DMS53 (cell line): ENCODE results near the gene GRK1.
A peak's percentile ranks its signal among the peaks of the same experiment; 100 is the strongest.

Experiments
- DNase-seq: peaks from one replicate; lab custom pipeline; 2025; lab: John Stamatoyannopoulos, UW

The GRK1 gene

DNA sequence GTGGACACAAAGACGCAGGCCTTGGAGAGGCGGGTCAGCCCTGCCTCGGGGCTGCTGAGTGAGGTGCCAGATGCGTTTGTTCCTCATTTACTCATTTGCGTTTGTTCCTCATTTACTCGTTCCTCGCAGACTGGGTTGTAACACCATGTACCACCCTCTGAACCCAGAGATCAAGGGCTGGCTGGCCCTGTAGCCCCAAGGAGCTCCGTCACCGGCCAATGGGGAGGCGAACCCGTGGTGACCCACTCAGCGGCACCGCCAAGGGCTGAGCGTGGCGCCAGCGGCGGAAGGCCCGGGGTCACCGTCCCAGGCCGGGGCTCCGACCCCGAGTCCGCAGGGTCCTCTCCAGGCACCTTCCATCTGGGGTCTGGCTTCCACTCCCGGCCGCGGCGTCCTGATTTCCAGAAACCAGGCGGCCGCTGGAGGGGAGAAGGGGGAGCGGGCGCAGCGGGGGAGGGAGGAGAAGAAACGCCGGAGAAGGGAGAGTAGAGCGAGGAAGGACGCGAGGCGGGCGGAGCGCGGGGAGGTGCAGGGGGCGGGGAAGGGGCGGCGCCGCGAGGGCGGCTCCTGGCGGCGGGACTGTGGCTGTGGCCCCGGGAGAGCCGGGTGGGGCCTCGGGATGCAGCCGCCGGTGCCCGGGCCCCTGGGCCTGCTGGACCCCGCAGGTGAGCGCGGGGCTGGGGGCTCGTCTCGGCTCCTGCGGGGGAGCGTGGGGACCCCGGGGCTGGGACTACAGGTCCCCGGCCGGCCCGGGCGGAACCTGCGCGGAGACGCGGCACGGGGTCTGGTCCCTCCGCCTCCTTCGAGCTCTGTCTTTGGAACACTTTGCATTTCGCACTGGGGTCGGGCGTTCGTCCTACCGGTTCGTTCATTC, 91.9 kb downstream of the GRK1 start, which contains the start of gene TMEM255B:
TSS of gene TMEM255B (plus strand) at position 576 of the 874 bp plus-strand sequence. CDS start at position 620, 44 bp downstream.
- DNase-seq: peak; percentile 72

DNA sequence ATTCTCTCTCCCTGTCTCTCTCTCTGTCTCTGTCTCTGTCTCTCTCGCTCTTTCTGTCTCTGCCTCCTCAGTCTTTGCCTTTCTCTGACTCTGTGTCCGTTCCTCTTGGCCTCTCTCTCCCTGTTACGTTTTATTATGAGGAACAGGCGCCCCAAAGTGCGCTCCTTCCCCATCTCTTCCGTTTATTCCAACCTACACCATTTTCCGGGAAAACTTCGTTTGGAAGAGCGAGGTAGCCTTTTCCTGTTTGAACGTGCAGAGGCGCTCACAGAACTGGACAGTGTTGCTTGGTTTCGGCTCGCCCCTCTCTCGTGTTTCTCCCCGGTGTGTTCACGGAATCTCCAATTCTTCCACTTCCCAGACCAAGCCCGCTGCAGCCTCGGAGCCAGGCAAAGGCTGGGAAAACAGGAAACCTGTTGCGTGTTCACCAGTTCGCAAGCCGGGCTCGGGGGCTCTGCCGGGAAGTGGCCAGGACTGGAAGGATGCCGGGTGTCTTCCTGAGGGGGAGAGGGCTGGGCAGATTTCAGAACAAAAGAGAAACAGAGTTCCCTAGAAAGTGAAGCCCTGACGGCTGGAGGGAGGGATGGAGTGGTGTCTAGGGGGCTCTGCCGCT, 92.6 kb downstream of the GRK1 start:
- peak; percentile 41 for DNase-seq

DNA sequence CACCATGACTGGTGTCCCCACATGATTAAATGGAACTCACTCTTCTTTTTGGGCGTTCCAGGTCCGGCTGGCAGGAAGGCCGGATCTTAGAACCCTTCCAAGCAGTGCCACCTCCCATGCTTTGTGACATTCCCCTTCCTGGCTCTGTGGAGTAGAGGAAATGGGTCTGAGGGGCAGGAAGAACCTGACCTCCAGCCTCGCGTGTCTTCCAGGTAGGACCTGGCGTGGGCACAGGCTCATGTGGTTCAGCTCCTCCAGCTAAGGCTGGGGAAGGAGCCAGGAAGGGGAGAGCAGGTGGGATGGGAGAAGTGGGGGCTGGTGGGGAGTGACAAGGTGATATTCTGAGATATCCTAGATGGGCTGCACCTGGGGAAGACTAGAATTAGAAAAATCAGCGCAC, 94.1 kb downstream of the GRK1 start:
- DNase-seq: no peak

DNA sequence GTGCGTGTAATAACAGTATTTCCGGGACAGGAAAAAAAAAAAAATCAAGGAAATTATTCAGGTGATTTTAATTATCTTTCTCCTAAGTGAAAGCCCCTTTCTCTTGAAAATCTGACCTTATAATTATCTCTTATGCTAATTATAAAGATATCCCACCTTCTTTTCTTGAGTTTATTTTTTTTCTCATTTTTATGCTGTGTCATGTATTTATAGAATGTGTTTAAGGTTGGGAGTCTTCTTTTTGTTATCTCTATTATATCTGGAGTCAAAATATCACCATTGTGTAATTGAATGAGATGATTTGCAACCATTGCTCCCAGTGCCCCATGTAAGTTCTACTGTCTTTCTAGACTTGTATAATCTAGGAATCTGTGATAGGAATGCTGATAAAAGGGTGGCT, 95.1 kb downstream of the GRK1 start:
- DNase-seq: no peak

DNA sequence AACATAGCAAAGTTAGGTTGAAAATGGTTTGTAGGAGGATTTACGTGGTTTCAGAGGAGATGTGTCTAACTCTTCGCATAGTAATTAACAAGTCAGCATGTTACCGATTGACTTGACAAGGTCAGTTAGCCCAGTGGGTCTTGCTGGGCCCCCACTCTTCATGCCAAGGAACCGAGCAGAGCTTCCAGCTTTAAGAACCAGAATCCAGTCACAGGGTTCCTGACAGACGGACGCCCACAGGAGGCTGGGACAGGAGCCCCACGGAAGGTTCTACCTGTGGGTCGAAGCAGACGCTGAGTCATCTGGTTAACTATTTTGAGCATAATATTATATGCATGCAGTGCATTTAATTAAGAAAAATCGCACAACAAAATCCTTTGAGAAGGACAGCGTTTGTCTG, 95.5 kb downstream of the GRK1 start:
- no peak for DNase-seq

DNA sequence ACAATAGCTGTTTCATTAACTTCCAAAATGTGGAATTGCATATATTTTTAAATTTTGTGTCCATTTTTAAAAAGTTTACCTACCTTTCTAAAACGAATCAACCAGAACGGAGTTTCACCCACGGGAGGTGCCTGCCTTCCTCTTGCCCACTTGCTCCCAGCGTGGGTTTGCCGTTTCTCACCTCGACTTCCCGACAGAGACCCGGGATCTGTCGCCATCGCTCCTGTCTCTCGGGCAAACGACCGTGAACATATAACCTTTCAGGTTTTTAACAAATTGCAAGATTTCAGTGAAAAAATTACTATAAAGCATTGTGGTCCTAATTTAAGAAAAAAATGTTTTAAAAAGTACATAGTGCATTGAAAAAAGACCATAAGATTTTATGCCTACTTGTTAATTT, 96.2 kb downstream of the GRK1 start:
- no peak for DNase-seq

DNA sequence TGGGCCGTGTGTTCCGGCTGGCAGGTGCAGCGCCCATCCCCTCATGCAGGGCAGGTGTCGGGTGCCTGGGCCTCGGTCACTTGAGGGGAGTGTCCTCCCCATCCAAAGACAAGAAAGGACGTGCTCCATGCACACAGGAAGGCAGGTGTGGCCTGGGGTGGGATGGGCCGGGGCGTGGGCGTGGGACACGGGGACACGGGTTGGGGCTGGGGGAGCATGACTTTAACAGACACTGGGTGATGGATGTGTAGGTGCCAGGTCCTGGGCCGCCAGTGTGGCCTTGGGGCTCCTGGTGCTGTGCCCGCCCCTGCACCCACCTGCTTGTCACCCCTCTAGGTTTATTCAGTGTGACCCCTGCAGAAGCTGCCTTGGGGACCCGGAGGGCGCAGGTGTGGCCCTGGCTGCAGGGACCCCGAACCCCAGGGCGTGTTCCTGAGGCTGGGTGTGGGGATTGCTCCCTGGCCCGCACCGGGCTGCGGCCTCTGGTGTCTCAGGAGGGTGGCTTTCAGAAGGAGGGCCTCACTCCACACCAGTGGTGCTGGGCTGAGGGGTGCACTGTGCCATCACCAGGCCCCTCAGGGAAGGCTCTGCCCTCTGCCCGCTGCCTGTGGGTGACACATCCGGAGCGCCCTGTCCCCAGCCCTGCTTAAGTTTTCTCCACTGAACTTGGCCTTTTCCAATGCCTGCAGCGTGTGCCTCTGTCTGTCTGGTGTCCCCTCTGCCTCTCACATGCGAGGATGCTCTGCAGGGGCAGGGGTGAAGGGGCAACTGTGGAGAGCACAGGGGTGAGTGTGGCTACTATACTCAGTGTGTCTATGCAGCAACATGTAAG, 97.2 kb downstream of the GRK1 start:
- no peak for DNase-seq

DNA sequence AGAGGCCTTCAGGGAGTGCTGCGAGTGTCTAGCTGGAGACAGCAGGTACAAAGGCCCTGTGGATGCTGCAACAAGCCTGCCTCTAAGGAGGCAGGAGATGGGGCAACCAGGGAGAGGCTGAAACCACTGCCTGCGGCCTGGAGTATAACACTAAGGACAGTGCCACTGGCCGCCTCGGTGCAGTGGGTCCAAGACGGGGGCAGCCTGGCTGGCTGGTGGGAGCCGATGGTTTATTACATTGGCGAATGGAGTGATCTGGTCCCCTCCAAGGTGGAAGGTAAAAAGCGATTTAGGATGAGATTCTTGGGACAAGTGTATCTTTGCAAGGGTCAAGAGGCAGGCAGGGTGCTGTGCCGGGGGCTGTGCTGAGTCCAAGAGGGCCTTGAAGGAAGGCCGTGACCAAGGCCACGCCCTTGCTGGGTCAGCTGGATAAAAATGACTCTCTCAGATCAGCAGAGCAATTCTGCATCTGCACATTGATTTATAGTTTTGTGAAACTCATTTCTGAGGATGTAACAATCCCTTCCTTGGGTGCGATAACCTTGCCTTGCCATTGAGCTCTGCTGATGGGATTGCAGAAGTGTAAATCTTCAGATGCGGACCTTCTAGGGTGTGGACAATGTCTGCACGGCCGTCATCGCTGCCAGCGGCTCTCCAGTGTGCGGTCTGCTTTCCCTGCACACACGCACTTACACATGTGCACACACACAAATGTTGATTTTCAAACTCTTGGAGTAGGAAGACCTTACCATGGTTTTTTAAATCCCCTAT, 98.0 kb downstream of the GRK1 start:
- no peak for DNase-seq

DNA sequence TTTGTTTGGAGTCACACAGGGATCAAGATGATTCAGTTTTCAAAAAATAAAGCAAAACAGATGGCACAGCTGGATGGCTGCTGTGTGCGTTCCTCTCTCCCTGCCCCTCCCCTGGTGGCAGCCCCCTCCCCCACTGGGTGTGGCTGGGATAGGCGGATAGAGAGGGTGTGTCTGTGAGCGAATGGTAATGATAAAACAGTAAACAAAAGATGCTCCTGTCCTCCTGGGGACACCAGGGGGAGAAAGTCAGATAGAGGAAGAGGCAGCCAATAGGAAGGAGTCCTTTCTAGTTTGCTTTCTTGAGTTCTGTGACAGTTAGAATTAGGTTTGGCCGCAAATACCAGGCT, 98.5 kb downstream of the GRK1 start:
- no peak for DNase-seq

DNA sequence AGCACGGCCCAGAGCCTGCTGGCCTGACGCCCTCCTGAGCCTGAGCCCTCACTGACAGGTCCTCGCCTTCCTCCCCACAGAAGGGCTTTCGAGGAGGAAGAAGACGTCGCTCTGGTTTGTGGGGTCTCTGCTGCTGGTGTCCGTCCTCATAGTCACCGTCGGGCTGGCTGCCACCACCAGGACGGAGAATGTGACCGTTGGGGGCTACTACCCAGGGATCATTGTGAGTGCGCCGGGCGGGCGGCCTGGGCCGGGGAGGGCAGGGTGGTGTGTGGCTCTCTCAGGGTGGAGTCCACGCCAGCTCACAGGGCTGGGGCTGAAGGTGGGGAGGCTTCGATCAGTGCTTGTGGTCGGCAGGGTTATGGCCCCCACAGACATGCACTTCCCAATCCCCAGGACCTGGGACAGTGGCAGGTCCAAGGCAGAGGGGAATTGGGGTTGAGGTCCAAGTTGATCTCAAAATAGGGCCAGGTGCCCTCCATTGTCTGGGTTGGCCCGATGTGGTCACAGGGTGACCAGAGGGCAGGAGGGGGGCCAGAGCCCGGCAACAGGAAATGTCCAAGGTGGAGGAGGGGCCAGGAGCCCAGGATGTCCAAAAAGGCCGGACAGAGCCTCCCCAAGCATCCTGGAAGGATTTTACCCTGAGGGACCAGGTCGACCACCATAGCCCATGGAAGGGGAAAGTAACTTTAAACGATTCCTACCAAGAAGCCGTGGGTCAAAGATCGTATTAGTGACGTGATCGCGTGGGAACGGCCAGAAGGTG, 99.2 kb downstream of the GRK1 start:
- no peak for DNase-seq

DNA sequence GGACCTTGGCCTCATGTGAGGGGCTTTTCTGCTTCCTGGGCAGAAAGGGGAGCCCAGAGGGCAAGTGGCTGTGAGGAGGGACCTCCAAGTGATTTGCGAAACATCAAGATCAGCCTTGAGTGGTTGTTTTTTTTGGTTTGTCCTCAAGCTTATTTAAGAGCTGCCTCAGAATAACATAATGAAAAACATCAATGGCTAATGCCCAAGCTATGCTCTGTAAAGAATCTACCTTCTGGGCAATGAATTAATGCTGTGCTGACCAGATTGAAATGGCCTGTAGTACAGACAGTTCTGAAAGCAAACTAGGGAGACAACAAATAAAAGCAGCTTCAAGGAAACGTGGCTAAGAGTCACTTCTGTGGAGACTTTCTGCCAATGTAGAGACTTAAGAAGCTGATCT, 100.3 kb downstream of the GRK1 start:
- no peak for DNase-seq

DNA sequence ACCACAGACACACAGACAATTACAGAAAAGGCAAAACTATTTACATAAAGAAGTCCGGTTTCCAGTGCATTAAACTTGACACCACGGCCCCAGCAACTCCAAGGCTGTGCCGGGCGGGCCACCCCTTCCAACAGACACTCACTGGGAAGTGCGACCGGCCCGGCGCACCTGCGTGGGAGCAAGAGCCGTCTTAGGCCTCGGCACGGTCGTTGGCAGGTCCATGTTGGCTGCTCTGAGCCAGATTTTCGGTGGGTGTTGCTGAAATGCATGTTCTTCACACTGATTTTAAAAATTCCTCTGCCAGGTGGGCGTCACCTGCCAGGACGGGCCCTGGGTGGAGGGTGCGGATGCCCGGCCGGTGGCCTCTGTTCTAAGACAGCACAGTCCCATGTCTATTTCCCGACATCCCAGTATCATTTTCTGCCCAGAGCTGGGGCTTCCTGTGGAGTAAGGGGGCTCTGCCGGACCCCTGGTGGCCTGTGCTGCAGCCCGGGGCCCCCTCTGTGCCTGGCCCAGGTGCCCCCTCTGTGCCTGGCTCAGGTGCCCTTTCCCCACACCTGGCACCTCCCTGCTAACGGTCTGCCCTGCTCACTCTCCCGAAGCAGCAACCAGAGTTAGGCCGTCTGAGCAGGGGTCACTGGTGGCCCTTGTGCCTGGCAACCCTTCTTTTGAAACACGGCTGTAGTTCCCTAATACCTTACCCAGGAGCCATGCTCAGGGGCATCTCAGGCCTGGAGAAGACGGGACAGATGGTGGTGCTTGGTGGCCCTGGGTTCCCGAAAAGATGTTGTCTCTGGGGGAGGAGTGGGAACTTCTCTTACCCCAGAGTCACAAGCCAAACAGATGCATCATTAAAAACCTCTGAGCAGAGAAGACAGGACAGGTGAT, 101.2 kb downstream of the GRK1 start:
- no peak for DNase-seq

DNA sequence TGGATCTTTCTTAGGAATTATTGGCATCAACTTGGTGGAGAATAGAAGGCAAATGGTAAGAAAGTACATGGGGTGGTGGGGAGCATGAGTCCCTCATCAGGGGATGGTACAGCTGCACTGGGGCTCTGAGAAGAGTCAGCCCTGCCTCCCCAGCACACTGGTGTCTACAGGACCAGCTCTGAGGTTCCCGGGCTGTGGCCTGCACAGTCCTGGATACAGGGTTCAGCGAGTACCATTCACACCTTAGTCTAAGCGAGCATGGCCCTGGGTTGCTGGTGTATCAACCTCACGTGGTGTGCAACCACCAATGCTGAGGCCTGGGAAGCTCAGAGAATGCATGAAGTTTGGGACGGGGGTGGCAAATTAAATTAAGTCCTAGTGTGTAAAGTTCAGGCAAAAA, 102.1 kb downstream of the GRK1 start:
- DNase-seq: no peak

DNA sequence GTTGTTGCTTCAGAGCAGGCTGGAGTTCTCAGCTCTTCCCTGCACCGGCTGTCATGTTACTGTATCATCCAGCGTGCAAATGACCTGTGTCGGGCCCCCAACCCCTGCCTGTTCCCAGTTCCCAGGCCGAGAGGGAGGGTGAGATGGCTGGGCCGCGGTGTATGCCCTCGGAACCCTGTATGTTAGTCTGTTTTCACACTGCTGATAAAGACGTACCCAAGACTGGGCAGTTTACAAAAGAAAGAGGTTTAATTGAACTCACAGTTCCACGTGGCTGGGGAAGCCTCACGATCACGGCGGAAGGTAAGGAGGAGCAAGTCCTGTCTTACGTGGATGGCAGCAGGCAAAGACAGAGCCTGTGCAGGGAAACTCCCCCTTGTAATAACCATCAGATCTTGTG, 102.9 kb downstream of the GRK1 start:
- DNase-seq: no peak

DNA sequence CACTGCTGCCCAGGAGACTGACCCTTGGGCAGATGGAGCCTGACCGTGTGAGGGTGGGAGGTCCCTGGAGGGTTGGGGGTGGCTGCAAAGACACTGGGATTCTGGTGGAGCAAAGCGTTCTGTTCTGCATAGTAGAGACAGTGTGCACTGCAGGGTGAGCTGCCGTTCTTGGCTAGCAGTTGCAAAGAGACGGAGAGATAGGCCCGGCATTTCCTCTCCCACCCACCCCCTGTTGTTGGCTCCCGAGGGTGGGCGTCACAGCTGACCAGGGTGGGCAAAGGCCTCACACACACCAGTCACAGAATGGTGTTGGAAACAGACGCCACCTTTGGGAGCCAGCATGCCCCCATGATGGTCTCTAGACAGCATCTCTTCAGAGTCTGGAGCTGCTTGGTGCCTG, 103.4 kb downstream of the GRK1 start:
- DNase-seq: no peak

DNA sequence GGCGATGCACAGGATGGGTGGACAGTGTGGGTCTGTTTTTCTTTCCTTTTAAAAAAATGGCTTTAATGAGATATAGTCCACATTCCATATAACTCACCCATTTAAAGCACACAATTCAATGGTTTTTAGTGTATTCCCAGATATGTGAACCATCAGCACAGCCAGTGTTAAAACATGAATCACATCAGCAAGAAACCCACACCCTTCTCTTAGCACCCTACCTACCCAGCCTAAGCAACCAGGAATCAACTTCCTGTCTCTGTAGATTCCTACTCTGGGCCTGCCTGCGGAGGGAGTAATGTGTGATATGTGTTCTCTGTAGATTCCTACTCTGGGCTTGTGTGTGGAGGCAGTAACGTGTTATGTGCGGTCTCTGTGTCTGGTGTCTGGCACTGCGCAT, 103.9 kb downstream of the GRK1 start:
- DNase-seq: no peak

DNA sequence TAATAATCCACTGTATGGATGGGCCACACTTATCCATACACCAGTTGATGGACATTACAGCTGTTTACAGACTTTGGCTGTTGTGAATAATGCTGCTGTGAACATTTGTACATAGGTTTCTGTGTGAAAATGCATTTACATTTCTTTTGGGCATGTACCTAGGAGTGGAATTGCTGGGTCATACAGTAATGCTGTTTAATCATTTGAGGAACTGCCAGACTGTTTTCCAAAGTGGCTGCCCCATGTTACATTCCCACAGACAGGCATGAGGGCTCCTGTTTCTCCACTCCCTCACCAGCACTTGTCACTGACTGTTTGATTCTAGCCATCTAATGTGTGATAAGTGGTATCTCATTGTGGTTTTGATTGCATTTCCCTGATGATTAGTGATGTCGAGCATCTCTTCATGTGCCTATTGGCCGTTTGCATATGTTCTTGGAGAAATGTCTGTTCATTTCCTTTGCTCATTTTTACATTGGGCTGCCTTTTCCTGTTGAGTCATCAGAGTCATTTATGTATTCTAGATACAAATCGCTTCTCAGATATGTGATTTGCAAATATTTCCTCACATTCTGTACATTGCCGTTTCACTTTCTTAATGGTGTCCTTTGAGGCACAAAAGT, 104.8 kb downstream of the GRK1 start:
- DNase-seq: no peak

DNA sequence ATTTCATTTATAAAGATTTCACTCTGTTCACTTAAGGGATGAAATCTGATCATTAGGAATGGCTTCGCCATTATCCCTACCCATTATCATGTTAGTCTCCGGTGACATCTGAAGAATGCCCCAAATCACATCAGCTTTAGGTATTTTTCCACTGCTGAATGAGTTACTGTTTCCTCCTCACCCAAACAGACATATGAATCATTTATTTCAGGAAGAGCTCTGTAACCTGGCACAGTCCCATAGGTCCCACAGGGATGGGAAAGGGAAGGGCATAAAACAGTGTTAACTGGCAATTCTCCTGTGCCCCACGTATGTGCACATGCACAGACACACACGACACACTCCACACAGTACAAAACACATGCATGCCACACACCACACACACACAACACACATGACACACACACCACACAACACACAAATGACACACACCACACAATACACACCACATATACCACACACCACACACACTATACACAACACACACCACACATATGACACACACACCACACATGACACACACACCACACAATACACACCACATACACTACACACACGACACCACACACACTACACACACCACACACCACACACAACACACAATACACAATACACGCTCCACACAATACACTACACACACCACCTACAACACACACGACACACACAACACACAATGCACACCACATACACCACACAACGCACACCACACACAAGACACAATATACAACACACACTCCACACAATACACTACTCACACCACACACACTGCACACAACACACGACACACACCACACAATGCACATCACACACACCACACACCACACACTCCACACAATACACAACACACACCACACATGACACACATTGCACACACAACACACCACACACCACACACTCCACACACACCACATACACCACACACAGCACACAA, 107.4 kb downstream of the GRK1 start:
- peak; percentile 14 for DNase-seq
